ENCODE results near the gene RAPGEFL1.
"Not testable (repeated sequence)": the region's sequence is repeated elsewhere in the genome, so short reads cannot be mapped to it uniquely, and the experiment has no call there.

RAPGEFL1 gene, protein sequence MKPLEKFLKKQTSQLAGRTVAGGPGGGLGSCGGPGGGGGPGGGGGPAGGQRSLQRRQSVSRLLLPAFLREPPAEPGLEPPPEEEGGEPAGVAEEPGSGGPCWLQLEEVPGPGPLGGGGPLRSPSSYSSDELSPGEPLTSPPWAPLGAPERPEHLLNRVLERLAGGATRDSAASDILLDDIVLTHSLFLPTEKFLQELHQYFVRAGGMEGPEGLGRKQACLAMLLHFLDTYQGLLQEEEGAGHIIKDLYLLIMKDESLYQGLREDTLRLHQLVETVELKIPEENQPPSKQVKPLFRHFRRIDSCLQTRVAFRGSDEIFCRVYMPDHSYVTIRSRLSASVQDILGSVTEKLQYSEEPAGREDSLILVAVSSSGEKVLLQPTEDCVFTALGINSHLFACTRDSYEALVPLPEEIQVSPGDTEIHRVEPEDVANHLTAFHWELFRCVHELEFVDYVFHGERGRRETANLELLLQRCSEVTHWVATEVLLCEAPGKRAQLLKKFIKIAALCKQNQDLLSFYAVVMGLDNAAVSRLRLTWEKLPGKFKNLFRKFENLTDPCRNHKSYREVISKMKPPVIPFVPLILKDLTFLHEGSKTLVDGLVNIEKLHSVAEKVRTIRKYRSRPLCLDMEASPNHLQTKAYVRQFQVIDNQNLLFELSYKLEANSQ

DNA sequence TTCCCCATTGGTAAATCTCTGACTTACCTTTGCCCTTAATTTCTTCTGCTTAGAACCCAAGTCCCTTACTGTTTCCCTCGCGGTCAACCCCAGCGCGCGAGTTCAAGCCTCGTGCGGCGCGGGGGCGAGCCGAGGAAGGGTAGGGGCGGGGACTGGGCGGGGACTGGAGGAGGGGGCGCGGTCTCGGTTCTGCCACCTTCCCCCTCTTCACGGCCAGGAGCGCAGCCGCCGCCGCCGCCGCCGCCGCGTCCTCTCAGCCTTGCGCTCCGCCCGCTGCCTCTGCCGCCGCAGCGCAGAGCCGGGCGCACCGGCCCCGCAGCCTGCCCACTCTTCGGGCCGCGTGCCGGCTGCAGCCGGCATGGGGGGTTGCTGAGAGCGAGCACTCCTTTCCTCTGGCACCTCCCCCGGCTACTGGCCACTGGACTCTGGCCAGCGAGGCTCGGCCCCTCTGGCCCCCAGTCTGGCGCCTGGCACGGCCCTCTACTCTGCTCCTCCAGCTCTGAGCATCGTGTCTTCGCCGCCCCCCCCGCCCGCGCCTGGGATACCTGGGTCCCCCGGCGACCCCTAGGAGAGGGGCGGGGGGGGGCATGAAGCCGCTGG, at the start of gene RAPGEFL1:
Gene RAPGEFL1, plus strand, starts transcription at position 196 of the 600 bp plus-strand sequence. Its CDS starts 392 bp downstream, at position 588.
- peak; percentile 77 to 86 (median 86) for DNase-seq (ENCODE audit: low read depth in 2 of 3, low spot score in 1 of 3)

- no peak for DNase-seq (ENCODE audit: low read depth in 2 of 3, low spot score in 1 of 3)
Observed at GRCh38 chr17:40129498-40129897, 47.8 kb upstream of the RAPGEFL1 start.

DNA sequence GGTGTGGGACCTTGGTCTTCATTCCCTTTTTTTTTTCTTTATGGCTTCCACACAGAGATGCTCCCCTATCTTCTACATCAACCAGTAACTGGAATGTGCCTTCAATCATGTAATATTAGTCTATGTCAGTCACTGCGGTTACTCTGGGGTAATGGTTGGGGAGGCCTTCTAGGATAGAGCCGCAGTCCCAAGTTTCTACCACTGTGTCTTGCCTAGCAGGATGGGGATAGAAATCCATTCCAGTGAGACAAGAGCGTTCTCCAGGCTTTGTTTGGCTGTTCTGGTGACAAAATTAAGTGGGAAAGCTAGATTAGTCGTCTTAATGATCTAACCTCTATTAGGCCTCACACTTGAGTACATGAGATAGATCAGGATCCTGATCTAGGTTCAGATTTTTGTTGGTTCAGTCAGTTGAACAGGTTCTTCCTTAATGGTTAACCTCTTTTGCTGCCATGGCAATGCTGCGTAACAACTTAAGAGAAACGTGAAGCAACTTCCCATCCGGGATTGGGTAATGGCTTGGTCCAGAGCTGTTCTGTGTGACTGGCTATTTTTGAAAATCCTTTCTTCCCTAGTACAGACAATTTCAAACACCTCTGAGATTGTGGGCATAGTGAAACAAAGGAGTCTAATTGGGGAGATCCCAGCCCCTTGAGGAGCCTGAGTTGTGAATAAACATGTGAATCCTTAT, 46.8 kb upstream of the RAPGEFL1 start:
- no peak for DNase-seq (ENCODE audit: low read depth in 2 of 3, low spot score in 1 of 3)

DNA sequence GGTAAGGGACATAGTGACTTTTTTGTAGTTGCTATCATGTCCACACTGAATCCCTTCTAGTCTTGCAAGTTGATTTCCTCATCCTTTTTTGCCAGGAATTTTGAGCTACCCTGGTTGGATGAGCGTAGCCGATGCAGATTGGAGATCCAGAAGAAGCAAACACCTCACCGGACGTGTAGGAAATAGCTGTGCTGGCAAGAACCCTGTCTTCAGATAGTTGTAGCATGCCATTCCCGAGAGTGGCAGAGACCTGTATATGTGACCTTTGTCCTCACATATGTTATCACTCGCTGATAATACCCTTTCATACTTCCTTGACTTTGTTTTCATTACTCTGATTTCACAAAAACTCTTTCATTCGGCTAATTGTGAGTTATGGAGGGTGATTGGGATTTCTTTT, 43.1 kb upstream of the RAPGEFL1 start:
- no peak for DNase-seq (ENCODE audit: low read depth in 2 of 3, low spot score in 1 of 3)

DNA sequence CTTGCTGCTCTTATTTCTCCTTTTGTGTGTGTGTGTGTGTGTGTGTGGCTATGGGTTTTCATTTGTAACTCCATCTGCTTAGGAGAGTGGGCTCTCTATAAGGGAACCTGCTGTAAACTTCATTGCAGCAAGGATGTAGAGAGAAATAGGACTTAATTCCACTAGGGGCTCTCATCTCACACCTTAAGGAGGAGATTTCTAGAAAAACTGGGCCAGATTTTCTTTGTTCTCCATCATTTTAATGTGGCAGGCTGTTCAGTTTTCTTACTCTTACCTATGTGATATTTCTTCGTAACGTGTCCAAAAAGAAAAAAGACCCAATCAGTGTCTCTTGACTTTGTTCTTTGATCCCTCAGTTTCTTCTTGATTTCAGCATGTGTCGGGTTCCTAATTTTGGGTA, 41.5 kb upstream of the RAPGEFL1 start:
- no peak for DNase-seq (ENCODE audit: low read depth in 2 of 3, low spot score in 1 of 3)

GRCh38 chr17:40139566-40140058, 37.7 kb upstream of the RAPGEFL1 start:
- no peak for DNase-seq (ENCODE audit: low read depth in 2 of 3, low spot score in 1 of 3)

GRCh38 chr17:40143166-40143565, 34.1 kb upstream of the RAPGEFL1 start:
- not testable (repeated sequence) for DNase-seq (ENCODE audit: low read depth in 2 of 3, low spot score in 1 of 3)

GRCh38 chr17:40145476-40145875, 31.8 kb upstream of the RAPGEFL1 start:
- DNase-seq (ENCODE audit: low read depth in 2 of 3, low spot score in 1 of 3): no peak

DNA sequence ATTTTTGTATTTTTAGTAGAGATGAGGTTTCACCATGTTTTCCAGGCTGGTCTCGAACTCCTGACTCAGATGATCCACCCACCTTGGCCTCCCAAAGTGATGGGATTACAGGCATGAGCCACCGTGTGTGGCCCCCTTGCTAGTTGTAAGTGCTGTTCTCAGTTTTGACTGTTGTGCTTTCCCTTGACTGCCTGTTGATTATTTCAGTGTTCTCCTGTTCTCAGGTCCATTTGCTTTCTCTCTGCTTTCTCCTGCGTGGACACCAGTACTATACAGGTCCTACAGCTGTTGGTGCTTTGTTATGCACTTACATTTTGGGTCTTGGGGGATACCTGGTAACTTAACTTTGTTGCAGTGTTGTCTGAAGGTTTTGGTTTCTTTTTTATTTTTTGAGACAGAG, 28.7 kb upstream of the RAPGEFL1 start:
- DNase-seq (ENCODE audit: low read depth in 2 of 3, low spot score in 1 of 3): no peak

DNA sequence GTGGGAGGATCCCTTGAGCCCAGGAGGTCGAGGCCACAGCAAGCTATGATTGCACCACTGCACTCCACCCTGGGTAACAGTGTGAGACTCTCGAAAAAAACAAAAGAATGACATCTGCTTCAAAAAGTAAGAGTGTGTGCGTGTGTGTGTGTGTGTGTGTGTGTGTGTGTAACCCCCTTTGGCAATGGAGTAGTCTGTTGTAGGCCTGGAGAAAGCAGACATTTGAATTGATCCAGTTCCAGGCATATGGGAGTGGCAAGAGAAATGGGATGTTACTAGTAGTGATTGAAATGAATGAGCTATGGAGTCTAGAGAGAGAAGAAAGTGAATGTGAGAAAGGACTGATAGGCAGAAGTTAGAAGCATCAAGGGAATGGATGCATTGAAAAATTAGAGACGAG, 27.0 kb upstream of the RAPGEFL1 start:
- no peak for DNase-seq (ENCODE audit: low read depth in 2 of 3, low spot score in 1 of 3)

- no peak for DNase-seq (ENCODE audit: low read depth in 2 of 3, low spot score in 1 of 3)
Observed at GRCh38 chr17:40151414-40151963, 25.8 kb upstream of the RAPGEFL1 start.

GRCh38 chr17:40153603-40154236, 23.6 kb upstream of the RAPGEFL1 start:
- DNase-seq (ENCODE audit: low read depth in 2 of 3, low spot score in 1 of 3): no peak

GRCh38 chr17:40157973-40158372, 19.3 kb upstream of the RAPGEFL1 start:
- no peak for DNase-seq (ENCODE audit: low read depth in 2 of 3, low spot score in 1 of 3)

DNA sequence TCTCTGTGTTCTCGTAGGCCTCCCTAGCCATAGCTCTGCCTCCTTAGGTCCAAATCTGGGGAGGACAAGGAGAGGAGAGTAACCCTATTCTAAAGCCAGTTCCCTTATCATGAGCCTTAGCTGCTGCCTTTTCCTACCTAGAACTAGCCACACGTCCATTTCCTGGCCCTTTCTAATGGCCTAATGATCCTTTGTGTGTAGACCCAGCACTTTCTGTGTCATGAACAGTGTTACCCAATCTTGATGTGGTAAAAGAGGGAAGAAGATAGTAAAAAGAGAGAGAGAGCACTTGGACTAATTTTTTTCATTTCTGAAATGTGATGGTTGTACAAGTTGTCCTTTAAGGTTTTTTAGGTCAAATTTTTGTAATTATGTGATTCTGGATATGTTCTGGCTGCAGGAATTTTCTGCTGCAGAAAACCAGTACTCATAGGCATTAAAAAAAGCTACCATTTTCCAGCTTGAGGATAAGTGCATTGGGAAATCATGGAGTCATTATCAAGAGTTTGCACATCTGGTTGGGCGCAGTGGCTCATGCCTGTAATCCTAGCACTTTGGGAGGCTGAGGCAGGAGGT, 18.7 kb upstream of the RAPGEFL1 start:
- DNase-seq (ENCODE audit: low read depth in 2 of 3, low spot score in 1 of 3): no peak

DNA sequence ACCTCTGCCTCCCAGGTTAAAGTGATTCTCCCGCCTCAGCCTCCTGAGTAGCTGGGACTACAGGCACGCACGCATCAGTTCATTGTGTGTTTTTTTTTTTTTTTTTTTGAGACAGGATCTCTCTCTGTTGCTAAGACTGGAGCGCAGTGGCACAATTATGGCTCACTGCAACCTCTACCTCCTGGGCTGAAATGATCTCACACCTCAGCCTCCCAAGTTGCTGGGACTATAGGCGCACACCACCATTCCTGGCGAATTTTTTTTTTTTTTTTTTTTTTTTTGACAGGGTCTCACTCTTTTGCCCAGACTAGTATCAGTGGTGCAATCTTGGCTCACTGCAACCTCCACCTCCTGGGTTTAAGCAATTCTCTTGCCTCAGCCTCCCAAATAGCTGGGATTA, 17.8 kb upstream of the RAPGEFL1 start:
- DNase-seq (ENCODE audit: low read depth in 2 of 3, low spot score in 1 of 3): no peak

DNA sequence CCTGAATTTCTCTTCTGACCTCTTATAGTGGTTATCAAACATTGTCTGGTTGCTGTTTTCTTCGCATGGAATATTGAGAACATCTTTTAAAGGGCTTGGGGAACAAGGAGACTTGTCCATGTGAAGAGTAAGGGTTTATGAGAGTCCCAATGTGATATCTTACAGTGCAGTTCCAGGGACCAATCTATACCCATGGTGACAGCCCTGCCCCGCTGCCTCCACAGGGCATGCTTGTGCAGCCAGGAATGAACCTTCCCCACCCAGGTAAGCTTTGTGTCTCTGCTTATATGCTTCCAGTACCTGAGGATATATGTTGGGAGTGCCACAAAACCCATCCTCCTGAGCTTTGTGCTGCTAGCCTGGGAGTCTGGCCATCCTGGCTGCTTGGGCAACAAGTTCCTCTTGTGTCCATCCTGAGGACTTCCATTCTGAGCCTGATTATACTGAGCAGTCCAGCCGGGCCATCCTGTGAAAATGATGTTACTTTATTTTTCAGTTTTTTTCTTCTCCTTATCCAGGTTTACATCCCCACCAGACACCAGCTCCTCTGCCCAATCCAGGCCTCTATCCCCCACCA, 9.5 kb upstream of the RAPGEFL1 start:
- DNase-seq (ENCODE audit: low read depth in 2 of 3, low spot score in 1 of 3): no peak

DNA sequence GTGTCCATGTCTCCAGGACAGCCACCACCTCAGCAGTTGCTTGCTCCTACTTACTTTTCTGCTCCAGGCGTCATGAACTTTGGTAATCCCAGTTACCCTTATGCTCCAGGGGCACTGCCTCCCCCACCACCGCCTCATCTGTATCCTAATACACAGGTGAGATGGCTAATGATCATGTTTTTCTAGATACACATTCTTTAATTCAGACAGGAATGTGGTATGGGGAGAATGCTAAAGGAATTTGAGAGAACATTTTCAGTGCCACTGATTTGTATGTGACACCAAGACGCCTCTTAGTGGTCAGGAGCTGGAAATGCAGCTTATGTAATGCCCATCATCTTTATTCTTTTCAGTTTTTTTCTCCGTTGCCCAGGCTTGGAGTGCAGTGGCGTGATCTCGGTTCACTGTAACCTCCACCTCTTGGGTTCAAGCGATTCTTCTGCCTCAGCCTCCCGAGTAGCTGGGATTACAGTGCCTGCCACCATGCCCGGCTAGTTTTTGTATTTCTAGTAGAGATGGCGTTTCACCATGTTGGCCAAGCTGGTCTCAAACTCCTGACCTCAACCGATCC, 8.9 kb upstream of the RAPGEFL1 start:
- no peak for DNase-seq (ENCODE audit: low read depth in 2 of 3, low spot score in 1 of 3)

DNA sequence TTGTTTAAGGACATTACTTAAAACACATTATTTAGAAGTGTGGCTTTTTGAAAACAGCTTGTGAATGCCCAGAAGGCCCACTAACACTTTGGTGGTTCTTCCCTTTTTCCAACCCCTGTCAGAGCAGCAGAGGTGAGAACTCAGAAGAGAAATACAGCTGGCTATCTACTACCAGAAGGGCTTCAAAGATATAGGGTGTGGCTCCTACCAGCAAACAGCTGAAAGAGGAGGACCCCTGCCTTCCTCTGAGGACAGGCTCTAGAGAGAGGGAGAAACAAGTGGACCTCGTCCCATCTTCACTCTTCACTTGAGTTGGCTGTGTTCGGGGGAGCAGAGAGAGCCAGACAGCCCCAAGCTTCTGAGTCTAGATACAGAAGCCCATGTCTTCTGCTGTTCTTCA, 6.9 kb upstream of the RAPGEFL1 start:
- no peak for DNase-seq (ENCODE audit: low read depth in 2 of 3, low spot score in 1 of 3)

- no peak for DNase-seq (ENCODE audit: low read depth in 2 of 3, low spot score in 1 of 3)
Observed at GRCh38 chr17:40171750-40172149, 5.5 kb upstream of the RAPGEFL1 start.
